K562 (cell line): ENCODE results near the gene PITPNC1. TPM values are rescaled to one million over a fixed set of nuclear protein-coding genes. Genes with fewer than 3 reads are reported as not detected.

Source experiments
- ATAC-seq: fragments of 200-7000 bp; cut with Tn5 transposase; 3 replicates; pipeline ENCODE4 v1.9.1; 2020; ENCODE audit warnings: moderate library complexity
- BruUV-seq: library from RNA; stranded (reverse); fragments of 400-500 nt; replicated peaks from 2 replicates; lab custom pipeline; 2021; lab: Mats Ljungman, UMichigan
- CTCF ChIA-PET: fragments of 300-600 bp; formaldehyde crosslinking; extraction: SDS; loops from one replicate; lab custom pipeline; 2021; ENCODE audit warnings: low intra/inter-chr PET ratio; lab: Yijun Ruan, JAX
- POLR2A ChIA-PET: fragments of 300-600, 350-650 bp; sonication (Branson Sonifier 250); formaldehyde crosslinking; extraction: SDS; loops from one replicate; lab custom pipeline; 2021; ENCODE audit warnings: antibody characterized with exemption, inconsistent platforms; lab: Yijun Ruan, JAX
- DNase-seq, 4 experiments: peaks; one replicate each; pipeline versions ENCODE4 v3.0.0 to v3.0.0-alpha.2; 2011 to 2018; ENCODE audit warnings: low spot score in 3 of 4, mixed read lengths in 3 of 4; ENCODE audit errors: extremely low read depth in 1 of 4
- FAIRE-seq: peaks from 2 replicates; lab custom pipeline; 2011; peaks lifted over from hg19 to GRCh38; lab: Jason Lieb, UNC
- H2AFZ ChIP-seq: 2 replicates; pipeline ENCODE4 v1.6.0; 2011; ENCODE audit warnings: low read depth, low read length, control low read depth, inconsistent platforms
- H3K27ac ChIP-seq: fragments of 200-600 bp; 3 replicates; pipeline ENCODE4 v1.8.0; 2011; ENCODE audit warnings: low read depth, mild to moderate bottlenecking, control low read depth, inconsistent platforms, low read length, moderate library complexity, mixed read lengths; ENCODE audit errors: extremely low read depth
- H3K27me3 ChIP-seq, 2 experiments: fragments of 300-600 bp in 1 of 2; 2 replicates in 1 of 2; 3 replicates in 1 of 2; pipeline versions ENCODE4 v1.6.0 to v1.8.0; 2011; ENCODE audit warnings: inconsistent platforms in 2 of 2, low read length in 2 of 2, mild to moderate bottlenecking in 1 of 2, mixed read lengths in 1 of 2, moderate library complexity in 1 of 2; ENCODE audit not compliant: control insufficient read depth in 2 of 2, insufficient read depth in 2 of 2
- H3K36me3 ChIP-seq: fragments of 300-600 bp; 3 replicates; pipeline ENCODE4 v1.8.0; 2011; ENCODE audit warnings: mild to moderate bottlenecking, low read length, inconsistent platforms; ENCODE audit not compliant: control insufficient read depth, insufficient read depth
- H3K4me1 ChIP-seq, 2 experiments: fragments of 200-600 bp in 1 of 2; replicated peaks in 1 of 2; 2 replicates in 1 of 2; 3 replicates in 1 of 2; pipeline versions ENCODE4 v1.5.1 to v1.8.0; 2011; ENCODE audit warnings: inconsistent platforms in 2 of 2, low read length in 2 of 2, mild to moderate bottlenecking in 1 of 2, mixed read lengths in 1 of 2, moderate library complexity in 1 of 2; ENCODE audit not compliant: control insufficient read depth in 2 of 2, insufficient read depth in 2 of 2
- H3K4me2 ChIP-seq: 2 replicates; pipeline ENCODE4 v1.6.1; 2011; ENCODE audit warnings: low read length, control low read depth, inconsistent platforms, mixed read lengths; ENCODE audit not compliant: insufficient read depth
- H3K4me3 ChIP-seq: fragments of 200-600 bp; sonication (generic), shearing (Covaris generic); 2 replicates; pipeline ENCODE4 v1.5.1; 2016; ENCODE audit warnings: control low read depth, inconsistent platforms
- H3K79me2 ChIP-seq: fragments of 200-600 bp; 3 replicates; pipeline ENCODE4 v1.8.0; 2011; ENCODE audit warnings: low read length, inconsistent platforms; ENCODE audit not compliant: control insufficient read depth, insufficient read depth
- H3K9ac ChIP-seq, 2 experiments: 2 replicates each; pipeline versions ENCODE4 v1.6.0 to v1.6.1; 2011; ENCODE audit warnings: low read depth in 2 of 2, low read length in 2 of 2, control low read depth in 1 of 2, inconsistent platforms in 1 of 2, mild to moderate bottlenecking in 1 of 2, mixed read lengths in 1 of 2; ENCODE audit not compliant: insufficient read depth in 1 of 2
- H3K9me1 ChIP-seq: one replicate; pipeline ENCODE4 v1.6.0; 2011; ENCODE audit warnings: inconsistent platforms, mild to moderate bottlenecking, low read length, moderate library complexity; ENCODE audit not compliant: control insufficient read depth, insufficient read depth
- H3K9me3 ChIP-seq: replicated peaks from 2 replicates; pipeline ENCODE4 v1.5.1; 2011; ENCODE audit warnings: low read depth, low read length, inconsistent platforms; ENCODE audit not compliant: control insufficient read depth, insufficient read depth
- H4K20me1 ChIP-seq: replicated peaks from 2 replicates; pipeline ENCODE4 v1.6.1; 2011; ENCODE audit warnings: low read length, inconsistent platforms, mixed read lengths; ENCODE audit not compliant: control insufficient read depth, insufficient read depth
- BRCA1 ChIP-seq, 2 experiments: fragments of 450-650 bp in 1 of 2; sonication (generic) in 1 of 2; formaldehyde crosslinking in 1 of 2; IDR thresholded peaks; 2 replicates each; pipeline versions ENCODE4 v1.5.0 to v1.6.1; 2017 to 2020; ENCODE audit warnings: mild to moderate bottlenecking in 1 of 2, missing genetic modification reagents in 1 of 2
- ZKSCAN1 ChIP-seq: fragments of 150-350 bp; IDR thresholded peaks from 2 replicates; pipeline ENCODE4 v1.6.1; 2016; ENCODE audit warnings: low read depth, low read length
- ZNF274 ChIP-seq: IDR thresholded peaks from 2 replicates; pipeline ENCODE4 v1.6.1; 2011; ENCODE audit warnings: low read depth, mild to moderate bottlenecking, low read length, moderate library complexity, borderline replicate concordance
- ZSCAN32 ChIP-seq: fragments of 450-650 bp; formaldehyde crosslinking; IDR thresholded peaks from 2 replicates; pipeline ENCODE4 v1.4.0; 2020; ENCODE audit warnings: mild to moderate bottlenecking, moderate library complexity
- WGBS: fragments of 100-300 bp; shearing (Covaris generic); methylation state at CpG from one replicate; pipeline ENCODE4 v1.1.6; 2016; ENCODE audit warnings: low coverage, mixed read lengths; ENCODE audit not compliant: insufficient coverage; ENCODE audit errors: missing lambda C conversion rate; 5-methylcytosine and 5-hydroxymethylcytosine counted together
- in situ Hi-C: fragments of 300-500 bp; cut with MboI; formaldehyde crosslinking; loops from 4 replicates; pipeline ENCODE4 v1.15.0; 2018; ENCODE audit warnings: inconsistent platforms, mixed read lengths
- intact Hi-C: fragments of 100-400 bp; cut with micrococcal nuclease; formaldehyde crosslinking; loops from 2 replicates; pipeline ENCODE4 v1.14.2; 2022
- polyA plus RNA-seq, 8 experiments: library from polyadenylated mRNA; depleted of rRNA in 4 of 8; stranded (reverse) in 5 of 8; unstranded in 3 of 8; fragments of >200 nt; fragmentation: Nextera tagmentation in 2 of 8; fragmentation: Illumina TruSeq in 1 of 8; extraction: Ambion mirVana in 2 of 8; extraction: Trizol in 1 of 8; gene quantifications; 2 replicates each; pipeline versions ENCODE4 v1.2.1 to v1.2.3, GENCODE V29; 2011 to 2014; ENCODE audit warnings: inconsistent platforms in 1 of 8, missing spikeins in 1 of 8
- total RNA-seq, 7 experiments: library from RNA; depleted of rRNA in 6 of 7; stranded (reverse); fragments of >200 nt in 6 of 7; fragmentation: Illumina TruSeq in 2 of 7; extraction: Trizol in 2 of 7; gene quantifications; 2 replicates each; pipeline versions ENCODE4 v1.2.1 to v1.2.3, GENCODE V29; 2011 to 2021; ENCODE audit warnings: low replicate concordance in 1 of 7
- TF ChIP-seq, protein P1 (sequence below), 2 experiments: fragments of 450-650 bp in 1 of 2; sonication (generic) in 1 of 2; formaldehyde crosslinking in 1 of 2; IDR thresholded peaks; 2 replicates each; pipeline versions ENCODE4 v1.7.1 to v1.9.0; 2016 to 2022; ENCODE audit warnings: inconsistent platforms in 1 of 2, mild to moderate bottlenecking in 1 of 2, missing genetic modification reagents in 1 of 2
- TF ChIP-seq, protein P2 (sequence below): fragments of 250-450 bp; sonication (Bioruptor Pico); IDR thresholded peaks from 2 replicates; pipeline ENCODE4 v1.5.0; 2022; ENCODE audit warnings: mild to moderate bottlenecking

Gene PITPNC1
- total and polyA plus RNA-seq, 9 of the 15 experiments (the other 6 are each of a cell fraction or from before 2014, with no cell fraction given), result 0.11 to 1.1 (median 0.65) TPM

DNA sequence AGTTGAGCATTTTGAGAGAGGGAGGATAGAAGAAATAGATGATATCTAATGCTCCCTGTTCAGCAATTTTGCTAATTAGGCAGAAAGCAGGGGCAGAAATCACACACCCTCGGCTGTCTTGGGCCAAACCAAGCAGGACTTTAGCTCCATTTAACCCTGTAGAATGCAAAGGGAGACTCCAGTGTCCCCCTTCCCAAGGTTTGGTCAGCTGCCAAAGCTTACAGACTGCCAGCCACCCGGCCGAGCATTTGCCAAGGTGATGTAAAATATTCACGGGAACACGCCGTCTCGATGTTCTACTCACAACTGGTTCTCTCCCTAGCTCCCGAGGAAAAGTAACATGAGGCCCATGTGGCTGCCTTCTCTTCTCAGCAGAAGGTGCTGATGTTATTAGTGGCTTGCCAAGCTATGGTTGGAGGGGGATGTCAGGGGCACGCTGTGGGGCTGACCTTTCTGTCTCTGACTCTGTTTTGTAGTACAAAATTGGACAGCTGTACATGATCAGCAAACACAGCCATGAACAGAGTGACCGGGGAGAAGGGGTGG is 155.3 kb downstream of the PITPNC1 start (continued):
- TF ChIP-seq BRCA1 (IDR thresholded peaks at IDR 0.05) (no peak), BRCA1 (CRISPR knock-in tag; IDR thresholded peaks at IDR 0.05) (no peak)

DNA sequence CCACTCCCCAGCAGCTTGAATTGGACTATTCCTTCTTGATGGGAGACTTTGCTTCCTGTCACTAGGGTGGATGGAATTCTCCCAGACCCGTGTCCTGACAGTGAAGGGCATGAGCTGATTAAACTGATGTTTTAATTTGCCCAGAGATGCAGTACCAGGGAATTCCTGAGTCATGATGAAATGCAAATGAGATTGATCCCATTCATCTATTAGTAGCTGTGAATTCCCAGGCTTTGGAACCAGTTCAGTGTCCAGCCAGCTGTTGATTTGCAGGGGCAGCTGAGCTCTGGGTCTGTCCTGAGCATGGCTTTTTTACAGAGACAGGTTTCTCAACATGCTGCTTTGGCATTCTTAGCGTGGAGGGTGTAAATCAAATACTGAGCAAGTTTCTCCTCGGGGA is 157.9 kb downstream of the PITPNC1 start:
- intact Hi-C loops (no loop called here), in situ Hi-C loops (no loop called here)
- DNase-seq (no peak), ATAC-seq (no peak), FAIRE-seq (no peak)
- Histone ChIP-seq H3K4me3 (no peak overlapping the region), H3K4me1 (no peaks in the 10 kb centered on the region), H3K9me1 (no peaks in the 10 kb centered on the region), H3K36me3 (no peaks in the 10 kb centered on the region), H4K20me1 (peaks cover 6% of the 10 kb centered on the region; the same call in 1 of the 2 replicates), H3K79me2 (no peaks in the 10 kb centered on the region), H3K4me2 (no peak overlapping the region), H3K9ac (no peak overlapping the region), H2AFZ (no peak overlapping the region), H3K27ac (no peak overlapping the region), H3K9me3 (no peaks in the 10 kb centered on the region), H3K27me3 (peaks cover 29 to 42% of the 10 kb centered on the region in 2 experiments)
- ChIA-PET CTCF (no interaction called here), POLR2A (interaction anchor here (0.9 kb wide), 1 partner anchor 16 kb away, joined by 4 read pairs; no protein-coding TSS in a partner anchor)
- WGBS, result 0% methylated on average over 3 of the region's 3 CpGs
- BruUV-seq, result no TSS peak
- TF ChIP-seq, protein P1, sequence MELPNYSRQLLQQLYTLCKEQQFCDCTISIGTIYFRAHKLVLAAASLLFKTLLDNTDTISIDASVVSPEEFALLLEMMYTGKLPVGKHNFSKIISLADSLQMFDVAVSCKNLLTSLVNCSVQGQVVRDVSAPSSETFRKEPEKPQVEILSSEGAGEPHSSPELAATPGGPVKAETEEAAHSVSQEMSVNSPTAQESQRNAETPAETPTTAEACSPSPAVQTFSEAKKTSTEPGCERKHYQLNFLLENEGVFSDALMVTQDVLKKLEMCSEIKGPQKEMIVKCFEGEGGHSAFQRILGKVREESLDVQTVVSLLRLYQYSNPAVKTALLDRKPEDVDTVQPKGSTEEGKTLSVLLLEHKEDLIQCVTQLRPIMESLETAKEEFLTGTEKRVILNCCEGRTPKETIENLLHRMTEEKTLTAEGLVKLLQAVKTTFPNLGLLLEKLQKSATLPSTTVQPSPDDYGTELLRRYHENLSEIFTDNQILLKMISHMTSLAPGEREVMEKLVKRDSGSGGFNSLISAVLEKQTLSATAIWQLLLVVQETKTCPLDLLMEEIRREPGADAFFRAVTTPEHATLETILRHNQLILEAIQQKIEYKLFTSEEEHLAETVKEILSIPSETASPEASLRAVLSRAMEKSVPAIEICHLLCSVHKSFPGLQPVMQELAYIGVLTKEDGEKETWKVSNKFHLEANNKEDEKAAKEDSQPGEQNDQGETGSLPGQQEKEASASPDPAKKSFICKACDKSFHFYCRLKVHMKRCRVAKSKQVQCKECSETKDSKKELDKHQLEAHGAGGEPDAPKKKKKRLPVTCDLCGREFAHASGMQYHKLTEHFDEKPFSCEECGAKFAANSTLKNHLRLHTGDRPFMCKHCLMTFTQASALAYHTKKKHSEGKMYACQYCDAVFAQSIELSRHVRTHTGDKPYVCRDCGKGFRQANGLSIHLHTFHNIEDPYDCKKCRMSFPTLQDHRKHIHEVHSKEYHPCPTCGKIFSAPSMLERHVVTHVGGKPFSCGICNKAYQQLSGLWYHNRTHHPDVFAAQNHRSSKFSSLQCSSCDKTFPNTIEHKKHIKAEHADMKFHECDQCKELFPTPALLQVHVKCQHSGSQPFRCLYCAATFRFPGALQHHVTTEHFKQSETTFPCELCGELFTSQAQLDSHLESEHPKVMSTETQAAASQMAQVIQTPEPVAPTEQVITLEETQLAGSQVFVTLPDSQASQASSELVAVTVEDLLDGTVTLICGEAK (IDR thresholded peaks at IDR 0.05), result no peak
- TF ChIP-seq, protein P1 (CRISPR knock-in tag; IDR thresholded peaks at IDR 0.05), result no peak
- TF ChIP-seq ZKSCAN1, result no peak
- TF ChIP-seq, protein P2, sequence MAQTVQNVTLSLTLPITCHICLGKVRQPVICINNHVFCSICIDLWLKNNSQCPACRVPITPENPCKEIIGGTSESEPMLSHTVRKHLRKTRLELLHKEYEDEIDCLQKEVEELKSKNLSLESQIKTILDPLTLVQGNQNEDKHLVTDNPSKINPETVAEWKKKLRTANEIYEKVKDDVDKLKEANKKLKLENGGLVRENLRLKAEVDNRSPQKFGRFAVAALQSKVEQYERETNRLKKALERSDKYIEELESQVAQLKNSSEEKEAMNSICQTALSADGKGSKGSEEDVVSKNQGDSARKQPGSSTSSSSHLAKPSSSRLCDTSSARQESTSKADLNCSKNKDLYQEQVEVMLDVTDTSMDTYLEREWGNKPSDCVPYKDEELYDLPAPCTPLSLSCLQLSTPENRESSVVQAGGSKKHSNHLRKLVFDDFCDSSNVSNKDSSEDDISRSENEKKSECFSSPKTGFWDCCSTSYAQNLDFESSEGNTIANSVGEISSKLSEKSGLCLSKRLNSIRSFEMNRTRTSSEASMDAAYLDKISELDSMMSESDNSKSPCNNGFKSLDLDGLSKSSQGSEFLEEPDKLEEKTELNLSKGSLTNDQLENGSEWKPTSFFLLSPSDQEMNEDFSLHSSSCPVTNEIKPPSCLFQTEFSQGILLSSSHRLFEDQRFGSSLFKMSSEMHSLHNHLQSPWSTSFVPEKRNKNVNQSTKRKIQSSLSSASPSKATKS (CRISPR knock-in tag), result no peak
- TF ChIP-seq ZSCAN32 (CRISPR knock-in tag), result no peak
- no peak for TF ChIP-seq ZNF274
